Endometrial microvascular endothelial cells (primary cell): Measurements from ENCODE around the gene LCOR. TPM values are rescaled to one million over a fixed set of nuclear protein-coding genes. Genes with fewer than 3 reads are reported as not detected.
"Not testable (repeated sequence)": the region's sequence is repeated elsewhere in the genome, so short reads cannot be mapped to it uniquely, and the experiment has no call there.

Experiments
- in situ Hi-C: cut with HindIII; loops from 2 replicates; pipeline ENCODE4 v1.10.0; 2017; ENCODE audit warnings: low sequenced_read_pairs, low pct_unique_long_range_greater_than_20kb; ENCODE audit errors: inconsistent ontology term
- total RNA-seq: library from RNA; depleted of rRNA; stranded (reverse); fragments of >200 nt; gene quantifications from one replicate; pipeline ENCODE4 v1.2.3, GENCODE V29; 2015; ENCODE audit errors: inconsistent ontology term

Gene LCOR
- total RNA-seq, 1 donor from 2014 or later = 13.4 TPM

- in situ Hi-C loops = no loop called here
These were observed 86.3 kb downstream of the LCOR start for GRCh38 chr10:96918214-96919002.

- in situ Hi-C loops = no loop called here
These were observed 87.8 kb downstream of the LCOR start for GRCh38 chr10:96919785-96920430.

- in situ Hi-C loops = no loop called here
These were observed 89.6 kb downstream of the LCOR start for GRCh38 chr10:96921655-96922054.

- in situ Hi-C loops = no loop called here
These were observed 91.2 kb downstream of the LCOR start for GRCh38 chr10:96922978-96923948.

GRCh38 chr10:96924861-96925260 is 92.8 kb downstream of the LCOR start:
- in situ Hi-C loops = no loop called here

GRCh38 chr10:96930469-96930868 is 98.4 kb downstream of the LCOR start:
- in situ Hi-C loops = no loop called here

GRCh38 chr10:96935148-96935547 is 103.0 kb downstream of the LCOR start:
- in situ Hi-C loops = no loop called here

GRCh38 chr10:96935810-96936209 is 103.7 kb downstream of the LCOR start:
- in situ Hi-C loops = no loop called here

- in situ Hi-C loops = not testable (repeated sequence)
These were observed 111.1 kb downstream of the LCOR start for GRCh38 chr10:96943161-96943560.

GRCh38 chr10:96947036-96947435 is 114.9 kb downstream of the LCOR start:
- in situ Hi-C loops = no loop called here

- in situ Hi-C loops = no loop called here
These were observed 117.1 kb downstream of the LCOR start for GRCh38 chr10:96949039-96949683.

GRCh38 chr10:96951954-96952353 is 119.9 kb downstream of the LCOR start:
- in situ Hi-C loops = no loop called here

- in situ Hi-C loops = no loop called here
These were observed 123.7 kb downstream of the LCOR start for GRCh38 chr10:96955794-96956193.

- in situ Hi-C loops = no loop called here
These were observed 126.0 kb downstream of the LCOR start for GRCh38 chr10:96958071-96958470.

- in situ Hi-C loops = no loop called here
These were observed 127.6 kb downstream of the LCOR start for GRCh38 chr10:96959733-96960132.

GRCh38 chr10:96960872-96961271 is 128.8 kb downstream of the LCOR start:
- in situ Hi-C loops = no loop called here

- in situ Hi-C loops = no loop called here
These were observed 132.0 kb downstream of the LCOR start for GRCh38 chr10:96964131-96964530.

- in situ Hi-C loops = no loop called here
These were observed 135.7 kb downstream of the LCOR start for GRCh38 chr10:96967847-96968246.
